Neuronal stem cell (in vitro differentiated cells): ENCODE results near the gene SGCA.

Experiments
- DNase-seq: peaks from one replicate; pipeline ENCODE4 v3.0.0-alpha.2; 2013; ENCODE audit warnings: low spot score
- H2AFZ ChIP-seq: one replicate; pipeline ENCODE4 v1.6.1; 2013; ENCODE audit warnings: mild to moderate bottlenecking, low read length, inconsistent platforms
- H2AK5ac ChIP-seq: 2 replicates; pipeline ENCODE4 v1.6.1; 2013; ENCODE audit warnings: low read depth, mild to moderate bottlenecking, inconsistent platforms, low read length, moderate library complexity, mixed read lengths
- H2BK120ac ChIP-seq: 2 replicates; pipeline ENCODE4 v1.6.1; 2013; ENCODE audit warnings: low read depth, mild to moderate bottlenecking, inconsistent platforms, low read length, moderate library complexity, mixed read lengths
- H2BK12ac ChIP-seq: one replicate; pipeline ENCODE4 v1.6.1; 2013; ENCODE audit warnings: low read length, inconsistent platforms
- H2BK15ac ChIP-seq: 2 replicates; pipeline ENCODE4 v1.6.1; 2013; ENCODE audit warnings: mild to moderate bottlenecking, low read length, inconsistent platforms, mixed read lengths
- H2BK5ac ChIP-seq: one replicate; pipeline ENCODE4 v1.6.1; 2013; ENCODE audit warnings: inconsistent platforms, mild to moderate bottlenecking, low read length, moderate library complexity
- H3K14ac ChIP-seq: one replicate; pipeline ENCODE4 v1.6.1; 2013; ENCODE audit warnings: low read length, inconsistent platforms
- H3K18ac ChIP-seq: 2 replicates; pipeline ENCODE4 v1.6.1; 2013; ENCODE audit warnings: low read length, inconsistent platforms
- H3K23ac ChIP-seq: 2 replicates; pipeline ENCODE4 v1.6.1; 2013; ENCODE audit warnings: low read depth, mild to moderate bottlenecking, mixed read lengths, low read length, inconsistent platforms; ENCODE audit not compliant: poor library complexity
- H3K27ac ChIP-seq: replicated peaks from 3 replicates; pipeline ENCODE4 v1.5.1; 2013; ENCODE audit warnings: low read length, inconsistent platforms
- H3K27me3 ChIP-seq, 3 experiments: 2 replicates each; pipeline ENCODE4 v1.6.1; 2013; ENCODE audit warnings: low read length in 3 of 3, mild to moderate bottlenecking in 2 of 3, inconsistent platforms in 1 of 3, low read depth in 1 of 3, mixed read lengths in 1 of 3, moderate library complexity in 1 of 3; ENCODE audit not compliant: control insufficient read depth in 3 of 3, insufficient read depth in 3 of 3
- H3K36me3 ChIP-seq, 2 donors: replicated peaks in 1 of 2; 2 replicates each; pipeline ENCODE4 v1.6.1; 2013; ENCODE audit warnings: low read length in 2 of 2; ENCODE audit not compliant: control insufficient read depth in 2 of 2, insufficient read depth in 2 of 2
- H3K4ac ChIP-seq: 2 replicates; pipeline ENCODE4 v1.6.1; 2013; ENCODE audit warnings: inconsistent platforms, mild to moderate bottlenecking, low read length, moderate library complexity
- H3K4me1 ChIP-seq, 2 donors: 1 replicate in 1 of 2; 2 replicates in 1 of 2; pipeline ENCODE4 v1.6.1; 2013; ENCODE audit warnings: low read length in 2 of 2, low read depth in 1 of 2; ENCODE audit not compliant: control insufficient read depth in 2 of 2, insufficient read depth in 1 of 2
- H3K4me2 ChIP-seq: one replicate; pipeline ENCODE4 v1.6.1; 2013; ENCODE audit warnings: mild to moderate bottlenecking, low read length, inconsistent platforms; ENCODE audit not compliant: insufficient read depth, poor library complexity, severe bottlenecking
- H3K4me3 ChIP-seq, 2 donors: 2 replicates each; pipeline ENCODE4 v1.5.1; 2013; ENCODE audit warnings: low read length in 2 of 2, mild to moderate bottlenecking in 2 of 2, inconsistent platforms in 1 of 2, moderate library complexity in 1 of 2
- H3K79me1 ChIP-seq: one replicate; pipeline ENCODE4 v1.6.1; 2013; ENCODE audit warnings: low read depth, mild to moderate bottlenecking, inconsistent platforms, low read length, moderate library complexity
- H3K9ac ChIP-seq: one replicate; pipeline ENCODE4 v1.6.1; 2013; ENCODE audit warnings: mild to moderate bottlenecking, low read depth, low read length, inconsistent platforms; ENCODE audit not compliant: poor library complexity
- H3K9me3 ChIP-seq, 2 donors: replicated peaks in 1 of 2; 2 replicates each; pipeline versions ENCODE3 to v1.6.1; 2013; ENCODE audit warnings: low read length in 2 of 2, mild to moderate bottlenecking in 2 of 2, inconsistent platforms in 1 of 2, low read depth in 1 of 2, mixed read lengths in 1 of 2, moderate library complexity in 1 of 2; ENCODE audit not compliant: control insufficient read depth in 2 of 2, insufficient read depth in 1 of 2
- H4K8ac ChIP-seq: one replicate; pipeline ENCODE4 v1.6.1; 2013; ENCODE audit warnings: low read depth, mild to moderate bottlenecking, inconsistent platforms, low read length, moderate library complexity
- H4K91ac ChIP-seq: one replicate; pipeline ENCODE4 v1.6.1; 2013; ENCODE audit warnings: low read length, low read depth, mild to moderate bottlenecking, inconsistent platforms; ENCODE audit not compliant: poor library complexity
- WGBS, 2 donors: extraction: QIAGEN DNeasy Blood & Tissue Kit; methylation state at CpG; one replicate each; pipeline ENCODE4 v1.1.7; 2013; ENCODE audit warnings: missing lambda C conversion rate in 2 of 2, mixed read lengths in 1 of 2; ENCODE audit not compliant: insufficient read length in 2 of 2, insufficient replicate concordance in 1 of 2; ENCODE audit errors: extremely low coverage in 2 of 2; 5-methylcytosine and 5-hydroxymethylcytosine counted together

SGCA gene

GRCh38 chr17:50198026-50198669, 32.3 kb downstream of the SGCA start:
- no peaks in the 10 kb centered on the region for H3K79me1 ChIP-seq
- no peak overlapping the region for H3K23ac ChIP-seq
- H3K4ac ChIP-seq = no peak overlapping the region
- WGBS, 2 donors = no CpG with 5 or more reads among the region's 7 CpGs
- no peak overlapping the region for H3K14ac ChIP-seq
- H3K4me1 ChIP-seq = peaks cover 3 to 5% of the 10 kb centered on the region in 2 donors
- no peaks in the 10 kb centered on the region for H3K9me3 ChIP-seq
- no peak overlapping the region for H2AFZ ChIP-seq
- H3K18ac ChIP-seq = no peak overlapping the region
- no peak overlapping the region for H2BK15ac ChIP-seq
- no peak overlapping the region for H2AK5ac ChIP-seq
- peaks cover 0 to 6% of the 10 kb centered on the region in 2 donors for H3K36me3 ChIP-seq
- no peak overlapping the region for H2BK5ac ChIP-seq
- no peak overlapping the region for H3K4me3 ChIP-seq
- no peak overlapping the region for H3K4me2 ChIP-seq
- no peak overlapping the region for H4K8ac ChIP-seq
- no peak overlapping the region for H4K91ac ChIP-seq
- no peak overlapping the region for H2BK12ac ChIP-seq
- no peak overlapping the region for H3K27ac ChIP-seq
- H3K9ac ChIP-seq = no peak overlapping the region
- H2BK120ac ChIP-seq = no peak overlapping the region
- no peak for DNase-seq
- H3K27me3 ChIP-seq = peaks cover 5 to 70% (median 29%) of the 10 kb centered on the region in 3 experiments

- Histone ChIP-seq H3K18ac (peak overlapping the region; percentile 88), H3K14ac (no peak overlapping the region), H3K36me3 (peaks cover 0 to 4% of the 10 kb centered on the region in 2 donors), H3K79me1 (no peaks in the 10 kb centered on the region), H2BK12ac (peak overlapping the region; percentile 63), H3K4me1 (peaks cover 4 to 5% of the 10 kb centered on the region in 2 donors), H2BK5ac (no peak overlapping the region), H3K4ac (no peak overlapping the region), H3K27me3 (peaks cover 5 to 79% (median 29%) of the 10 kb centered on the region in 3 experiments), H4K91ac (no peak overlapping the region), H2BK15ac (peak overlapping the region; percentile 54), H2AK5ac (peak overlapping the region; percentile 98), H3K27ac (no peak overlapping the region), H3K4me3 (peak overlapping the region in 1 of 2 donors; percentile 64), H3K9ac (no peak overlapping the region), H3K9me3 (no peaks in the 10 kb centered on the region), H4K8ac (no peak overlapping the region), H3K4me2 (peak overlapping the region; percentile 79), H2BK120ac (no peak overlapping the region), H2AFZ (peak overlapping the region; percentile 77), H3K23ac (peak overlapping the region; percentile 70)
- no peak for DNase-seq
- no CpG with 5 or more reads among the region's 41 CpGs for WGBS, 2 donors
Observed at GRCh38 chr17:50199211-50199802, 33.5 kb downstream of the SGCA start.

GRCh38 chr17:50199803-50200456, 34.1 kb downstream of the SGCA start:
- H3K36me3 ChIP-seq = peaks cover 0 to 4% of the 10 kb centered on the region in 2 donors
- H3K4me2 ChIP-seq = peak overlapping the region; percentile 79
- WGBS, 2 donors = no CpG with 5 or more reads among the region's 36 CpGs
- no peak overlapping the region for H3K4ac ChIP-seq
- H3K27me3 ChIP-seq = peaks cover 5 to 79% (median 29%) of the 10 kb centered on the region in 3 experiments
- peak overlapping the region; percentile 77 for H2AFZ ChIP-seq
- H3K14ac ChIP-seq = no peak overlapping the region
- H3K23ac ChIP-seq = peak overlapping the region; percentile 70
- H2BK5ac ChIP-seq = no peak overlapping the region
- no peak overlapping the region for H2BK120ac ChIP-seq
- no peaks in the 10 kb centered on the region for H3K79me1 ChIP-seq
- peak overlapping the region; percentile 86 for H3K18ac ChIP-seq
- H3K27ac ChIP-seq = no peak overlapping the region
- H4K91ac ChIP-seq = no peak overlapping the region
- H2BK12ac ChIP-seq = peak overlapping the region; percentile 63
- peak overlapping the region; percentile 17 for H3K9ac ChIP-seq
- no peaks in the 10 kb centered on the region for H3K9me3 ChIP-seq
- H4K8ac ChIP-seq = no peak overlapping the region
- DNase-seq = peak; percentile 68
- peak overlapping the region in 1 of 2 donors; percentile 81 for H3K4me3 ChIP-seq
- H3K4me1 ChIP-seq = peaks cover 5% of the 10 kb centered on the region in 2 donors
- peak overlapping the region; percentile 54 for H2BK15ac ChIP-seq
- H2AK5ac ChIP-seq = peak overlapping the region; percentile 78
